PFSK-1 (cell line): ENCODE data around the gene HYI.

Source experiments
- POLR2AphosphoS5 ChIP-seq: IDR thresholded peaks from 2 replicates; pipeline ENCODE4 v1.6.1; 2012; ENCODE audit warnings: low read depth, mild to moderate bottlenecking, control low read depth, low read length, moderate library complexity
- SIN3A ChIP-seq: IDR thresholded peaks from 2 replicates; pipeline ENCODE4 v1.6.1; 2012; ENCODE audit warnings: mild to moderate bottlenecking, low read length, moderate library complexity, borderline replicate concordance; ENCODE audit not compliant: insufficient read depth
- TAF1 ChIP-seq: IDR thresholded peaks from 2 replicates; pipeline ENCODE4 v1.6.1; 2012; ENCODE audit warnings: low read length, control low read depth, borderline replicate concordance; ENCODE audit not compliant: insufficient read depth
- TF ChIP-seq, protein P1 (sequence below), 2 experiments: IDR thresholded peaks; 2 replicates each; pipeline versions ENCODE4 v1.6.1 to v1.8.0; 2011 to 2012; ENCODE audit warnings: low read depth in 2 of 2, low read length in 2 of 2, control low read depth in 1 of 2, inconsistent platforms in 1 of 2, mild to moderate bottlenecking in 1 of 2, moderate library complexity in 1 of 2; ENCODE audit not compliant: insufficient read depth in 1 of 2

DNA sequence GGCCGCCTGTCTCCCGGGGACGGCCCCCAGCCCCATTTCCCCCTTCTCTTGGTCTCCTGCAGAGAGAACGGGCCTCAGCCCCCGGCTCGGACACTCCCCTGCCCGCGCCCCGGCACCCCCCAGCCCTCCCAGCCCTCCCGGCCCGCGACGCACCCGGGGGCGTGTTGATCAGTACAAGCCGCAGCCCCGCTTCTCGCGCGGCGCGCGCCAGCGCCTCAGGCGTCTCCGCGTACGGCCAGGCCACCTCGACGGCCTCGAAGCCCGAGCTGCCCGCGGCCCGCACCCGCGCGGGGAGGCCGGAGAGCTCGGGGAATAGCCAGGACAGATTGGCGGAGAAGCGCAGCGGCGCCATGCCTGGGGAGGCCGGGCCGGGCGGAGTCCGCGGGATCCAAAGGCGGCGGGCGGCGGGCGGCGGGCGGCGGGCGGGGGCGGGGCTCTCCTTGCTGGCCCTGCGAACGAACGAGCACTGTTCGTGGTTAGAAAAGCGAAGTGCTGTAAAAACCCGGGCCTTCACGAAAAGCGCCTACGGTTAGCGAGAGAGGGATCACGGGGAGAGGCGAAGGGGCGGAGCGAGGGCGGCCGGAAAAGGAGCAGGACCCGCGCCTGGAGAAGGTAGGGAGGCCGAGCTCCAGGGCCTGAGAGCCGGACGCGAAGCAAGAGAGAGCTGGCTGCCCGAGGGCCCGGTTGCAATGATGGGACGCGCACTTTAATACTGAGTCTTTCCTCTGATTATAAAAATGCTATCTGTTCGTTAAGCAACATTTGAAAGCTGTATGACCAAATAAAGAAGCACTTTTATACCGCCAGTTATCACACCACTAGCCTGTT is at the start of gene HYI:
- TF ChIP-seq POLR2AphosphoS5 (peak; percentile 39; the same call in 1 of the 2 replicates), TAF1 (no peak), SIN3A (no peak)
- TF ChIP-seq, protein P1, sequence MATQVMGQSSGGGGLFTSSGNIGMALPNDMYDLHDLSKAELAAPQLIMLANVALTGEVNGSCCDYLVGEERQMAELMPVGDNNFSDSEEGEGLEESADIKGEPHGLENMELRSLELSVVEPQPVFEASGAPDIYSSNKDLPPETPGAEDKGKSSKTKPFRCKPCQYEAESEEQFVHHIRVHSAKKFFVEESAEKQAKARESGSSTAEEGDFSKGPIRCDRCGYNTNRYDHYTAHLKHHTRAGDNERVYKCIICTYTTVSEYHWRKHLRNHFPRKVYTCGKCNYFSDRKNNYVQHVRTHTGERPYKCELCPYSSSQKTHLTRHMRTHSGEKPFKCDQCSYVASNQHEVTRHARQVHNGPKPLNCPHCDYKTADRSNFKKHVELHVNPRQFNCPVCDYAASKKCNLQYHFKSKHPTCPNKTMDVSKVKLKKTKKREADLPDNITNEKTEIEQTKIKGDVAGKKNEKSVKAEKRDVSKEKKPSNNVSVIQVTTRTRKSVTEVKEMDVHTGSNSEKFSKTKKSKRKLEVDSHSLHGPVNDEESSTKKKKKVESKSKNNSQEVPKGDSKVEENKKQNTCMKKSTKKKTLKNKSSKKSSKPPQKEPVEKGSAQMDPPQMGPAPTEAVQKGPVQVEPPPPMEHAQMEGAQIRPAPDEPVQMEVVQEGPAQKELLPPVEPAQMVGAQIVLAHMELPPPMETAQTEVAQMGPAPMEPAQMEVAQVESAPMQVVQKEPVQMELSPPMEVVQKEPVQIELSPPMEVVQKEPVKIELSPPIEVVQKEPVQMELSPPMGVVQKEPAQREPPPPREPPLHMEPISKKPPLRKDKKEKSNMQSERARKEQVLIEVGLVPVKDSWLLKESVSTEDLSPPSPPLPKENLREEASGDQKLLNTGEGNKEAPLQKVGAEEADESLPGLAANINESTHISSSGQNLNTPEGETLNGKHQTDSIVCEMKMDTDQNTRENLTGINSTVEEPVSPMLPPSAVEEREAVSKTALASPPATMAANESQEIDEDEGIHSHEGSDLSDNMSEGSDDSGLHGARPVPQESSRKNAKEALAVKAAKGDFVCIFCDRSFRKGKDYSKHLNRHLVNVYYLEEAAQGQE (IDR thresholded peaks at IDR 0.05; ENCODE audit: insufficient read depth in 1 of 2, low read depth in 2 of 2, low read length in 2 of 2) = no peak
